COR-L47 (cell line): ENCODE results near the gene VPS13C.
A peak's percentile ranks its signal among the peaks of the same experiment; 100 is the strongest.

Experiments used
- DNase-seq: peaks from one replicate; lab custom pipeline; 2025; lab: John Stamatoyannopoulos, UW

VPS13C gene

DNA sequence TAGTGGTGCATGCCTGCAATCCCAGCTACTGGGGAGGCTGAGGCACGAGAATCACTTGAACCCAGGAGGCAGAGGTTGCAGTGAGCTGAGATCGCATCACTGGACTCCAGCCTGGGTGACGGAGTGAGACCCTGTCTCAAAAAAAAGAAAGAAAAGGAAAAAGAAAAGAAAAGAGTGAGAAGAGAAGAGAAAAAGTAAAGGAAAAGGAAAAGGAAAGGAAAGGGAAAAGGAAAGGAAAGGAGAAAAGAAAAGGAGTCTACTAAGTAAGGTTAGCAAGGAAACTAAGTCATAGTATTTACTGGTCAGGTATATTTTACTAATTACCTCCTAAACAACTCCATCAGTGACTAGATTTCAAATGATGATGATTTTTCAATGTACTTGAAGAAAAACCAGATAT lies 198.3 kb downstream of the VPS13C start:
- no peak for DNase-seq

DNA sequence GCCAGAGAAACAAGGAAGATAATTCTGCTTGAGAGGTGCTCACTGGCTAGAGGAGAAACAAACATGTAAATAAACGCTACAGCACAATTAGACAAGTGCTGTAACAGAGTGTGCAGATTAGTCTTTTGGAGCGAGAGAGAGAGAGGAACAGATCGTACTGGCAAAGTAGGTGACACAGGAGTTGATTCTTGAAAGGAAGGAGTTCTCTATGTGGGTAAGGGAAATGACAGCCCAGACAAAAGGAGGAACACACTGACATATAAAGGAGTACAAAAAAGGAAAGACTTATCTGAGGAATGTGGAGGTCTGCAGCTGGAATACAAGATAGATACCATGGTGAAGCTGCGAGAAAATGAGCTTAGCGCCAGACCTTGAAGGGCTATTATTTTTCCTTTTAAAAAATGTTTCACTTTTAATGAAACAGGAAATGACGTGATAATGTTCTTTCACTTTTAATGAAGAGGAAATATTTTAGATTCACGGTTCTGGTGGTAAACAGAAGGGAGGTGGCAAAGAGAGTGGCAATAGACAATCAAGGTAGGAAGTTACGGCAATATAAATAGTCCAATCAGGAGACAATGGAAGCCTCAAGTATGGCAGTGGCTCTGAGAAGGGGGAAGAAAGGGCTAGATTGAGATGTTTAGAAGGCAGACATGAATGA lies 202.9 kb downstream of the VPS13C start:
- DNase-seq = no peak

DNA sequence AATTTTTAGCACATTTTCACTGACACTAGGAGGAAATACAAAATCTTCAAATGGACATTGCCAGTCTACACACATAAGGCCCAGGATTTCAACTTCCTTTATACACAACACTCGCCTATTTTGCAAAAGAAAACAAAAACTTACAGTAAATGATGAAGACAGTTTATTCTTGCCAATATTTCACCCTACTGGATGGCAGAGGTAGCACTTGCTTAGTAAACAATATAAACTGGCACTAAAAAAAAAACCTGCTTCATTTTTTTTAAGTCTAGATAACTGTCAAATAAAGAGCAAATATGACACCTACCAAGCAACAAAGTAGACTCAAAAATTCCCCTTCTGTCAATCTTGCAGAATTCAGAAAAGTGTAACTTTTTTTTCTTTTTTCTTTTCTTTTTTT lies 204.0 kb downstream of the VPS13C start:
- no peak for DNase-seq

DNA sequence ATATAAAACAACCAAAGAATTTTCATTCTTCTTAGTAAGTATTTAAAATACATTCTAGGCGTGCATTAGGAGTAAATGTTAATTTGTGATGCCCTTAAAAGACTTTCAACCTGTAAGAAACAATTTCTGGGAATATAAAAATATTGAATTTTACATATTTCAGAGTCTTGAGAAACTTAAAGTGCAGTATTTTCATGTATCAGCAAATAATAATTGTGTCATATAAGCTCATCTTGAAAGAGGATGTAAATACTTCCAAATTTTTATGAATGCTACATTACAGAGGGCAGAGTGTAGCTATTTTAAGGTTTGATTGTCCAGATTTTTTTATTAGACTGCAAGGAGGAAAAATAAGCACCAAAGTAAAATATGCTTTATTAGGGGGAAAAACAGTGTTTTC lies 207.1 kb downstream of the VPS13C start:
- no peak for DNase-seq

DNA sequence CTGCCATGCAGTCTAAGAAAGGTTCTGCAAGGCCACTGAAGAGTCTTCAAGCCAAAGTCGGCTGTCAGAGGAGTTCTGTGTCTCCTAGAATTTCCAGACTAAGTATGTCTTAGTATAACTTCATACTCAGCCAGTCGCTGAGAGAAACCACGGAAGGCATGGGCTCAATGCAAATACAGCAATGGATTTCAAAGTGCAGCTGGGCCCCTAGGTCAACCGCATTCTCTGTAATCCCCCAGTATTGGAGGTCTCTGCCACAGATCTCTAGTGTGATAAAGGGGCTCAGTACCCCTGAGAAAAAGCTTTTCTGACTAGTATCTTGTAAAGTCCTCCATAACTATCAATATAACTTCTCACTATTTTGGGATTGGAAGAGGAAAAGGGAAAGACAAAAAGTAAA lies 208.3 kb downstream of the VPS13C start:
- no peak for DNase-seq

DNA sequence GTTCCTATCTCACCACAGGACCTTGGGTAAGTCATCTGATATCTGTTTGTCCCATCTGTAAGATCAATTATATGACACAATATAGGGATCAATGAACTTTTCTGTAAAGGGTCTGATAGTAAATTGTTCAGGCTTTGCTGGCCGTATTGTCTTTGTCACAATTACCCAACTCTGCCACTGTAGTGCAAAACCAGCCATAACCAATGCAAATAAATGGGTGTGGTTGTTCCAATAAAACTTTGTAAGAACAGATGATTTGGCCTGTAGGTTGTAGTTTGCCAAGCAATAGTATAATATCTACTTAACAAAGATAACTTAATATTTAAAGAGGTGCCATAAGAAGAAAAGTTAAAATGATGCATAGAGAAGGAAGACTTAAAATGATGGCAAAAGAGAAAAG lies 210.8 kb downstream of the VPS13C start:
- no peak for DNase-seq

DNA sequence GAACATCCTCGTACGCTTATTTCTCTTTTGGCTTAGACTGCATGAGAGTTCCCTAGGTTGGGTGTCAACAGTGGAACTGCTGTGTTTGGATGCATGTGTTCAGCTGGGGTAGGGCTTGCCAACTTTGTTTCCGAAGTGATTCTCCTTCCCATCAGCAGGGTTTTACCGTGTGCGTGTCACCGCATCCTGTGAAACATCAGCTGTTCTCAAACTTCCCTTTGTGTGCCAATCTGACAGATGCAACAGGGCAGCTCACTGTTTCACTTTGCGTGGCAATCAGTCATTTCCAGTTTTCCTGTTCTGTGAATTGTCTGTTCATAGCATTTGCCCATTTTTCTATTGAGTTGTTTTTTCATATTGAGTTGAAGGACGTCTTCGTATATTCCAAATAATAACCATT lies 218.8 kb downstream of the VPS13C start:
- no peak for DNase-seq

DNA sequence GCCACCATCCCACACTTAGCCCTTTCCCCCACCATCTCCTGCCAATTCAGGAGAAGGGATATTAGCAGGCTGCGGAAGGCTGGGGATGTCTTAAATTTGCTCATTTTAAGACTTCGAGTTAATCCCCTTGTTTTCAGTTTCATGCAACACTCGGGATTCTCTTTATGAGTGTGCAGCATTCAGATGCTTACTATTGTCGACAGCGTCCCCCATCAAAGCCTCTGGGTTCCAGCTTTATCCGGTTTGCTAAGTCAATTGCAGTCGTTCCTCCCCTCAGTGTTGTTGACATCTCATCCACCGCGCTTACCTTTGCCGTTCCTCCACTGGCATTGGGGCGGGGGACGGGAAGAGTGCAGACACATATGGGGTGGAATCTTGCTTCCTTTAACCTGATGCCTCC lies 220.2 kb downstream of the VPS13C start:
- no peak for DNase-seq

DNA sequence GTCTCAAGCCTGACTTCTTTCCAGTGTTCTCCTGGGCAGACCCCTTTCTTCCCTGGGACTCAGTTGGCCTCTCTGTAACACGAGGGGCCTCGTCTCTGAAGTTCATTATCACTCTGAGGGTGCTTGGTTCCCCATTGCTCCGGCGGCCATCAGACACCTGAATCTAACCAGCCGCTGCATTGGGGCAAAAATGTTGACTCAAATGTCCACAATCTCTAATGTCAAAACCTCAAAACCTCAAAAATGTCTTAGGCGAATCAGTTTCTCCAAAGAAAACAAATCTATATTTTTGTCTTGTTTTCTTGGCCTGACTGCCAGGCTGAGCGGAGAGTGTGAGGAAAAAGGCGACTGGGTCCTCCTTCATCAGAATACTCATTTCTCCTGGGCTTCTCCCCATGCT lies 220.7 kb downstream of the VPS13C start:
- no peak for DNase-seq

DNA sequence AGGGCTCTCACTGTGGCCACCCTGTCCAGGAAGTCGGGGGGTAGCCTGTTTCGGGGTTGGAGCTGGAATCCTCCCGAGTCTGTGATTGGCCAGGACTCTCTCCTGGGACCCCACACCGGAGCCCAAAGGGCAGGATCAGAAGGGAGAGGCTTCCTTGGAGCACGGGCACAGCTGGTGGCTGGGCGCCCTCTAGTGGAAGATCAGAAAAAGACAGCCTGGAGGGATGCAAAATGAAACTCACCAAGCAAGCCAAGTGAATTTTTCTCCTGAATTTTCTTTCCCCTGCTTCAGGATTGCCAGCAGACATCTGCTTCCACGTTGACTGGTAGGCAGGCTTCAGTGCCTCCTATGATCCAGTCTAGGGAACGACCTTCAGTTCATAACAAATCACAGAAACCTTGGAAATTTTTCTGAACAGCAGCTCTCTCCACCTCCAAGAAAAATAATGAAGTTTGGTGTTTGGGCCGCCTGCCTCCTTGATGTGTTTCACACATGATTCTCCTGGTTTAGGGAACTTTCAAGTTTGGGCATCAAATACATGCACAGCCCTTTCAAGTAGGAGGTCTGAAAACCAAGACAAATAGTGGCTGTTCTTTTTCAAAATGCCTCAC lies 224.6 kb downstream of the VPS13C start:
- peak; percentile 7 for DNase-seq

DNA sequence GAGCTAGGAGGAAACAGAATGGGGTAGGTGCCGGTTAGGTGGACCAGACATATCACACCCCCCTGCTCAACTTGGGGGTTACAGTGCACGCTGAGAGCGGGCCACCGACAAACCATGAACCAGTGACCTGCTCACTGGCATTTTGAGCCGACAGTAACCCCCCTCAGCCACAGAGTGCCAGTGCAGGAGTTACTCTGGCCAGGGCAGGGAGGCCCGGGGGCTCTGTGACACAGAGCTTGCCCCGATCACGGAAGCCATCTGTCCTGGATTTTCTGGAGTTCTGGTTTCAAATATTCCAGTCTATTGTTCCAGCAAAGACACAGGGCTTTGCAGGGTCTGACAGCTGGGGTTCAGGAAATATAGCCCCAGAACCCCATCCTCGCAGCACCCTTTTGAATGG lies 225.2 kb downstream of the VPS13C start:
- DNase-seq = no peak

DNA sequence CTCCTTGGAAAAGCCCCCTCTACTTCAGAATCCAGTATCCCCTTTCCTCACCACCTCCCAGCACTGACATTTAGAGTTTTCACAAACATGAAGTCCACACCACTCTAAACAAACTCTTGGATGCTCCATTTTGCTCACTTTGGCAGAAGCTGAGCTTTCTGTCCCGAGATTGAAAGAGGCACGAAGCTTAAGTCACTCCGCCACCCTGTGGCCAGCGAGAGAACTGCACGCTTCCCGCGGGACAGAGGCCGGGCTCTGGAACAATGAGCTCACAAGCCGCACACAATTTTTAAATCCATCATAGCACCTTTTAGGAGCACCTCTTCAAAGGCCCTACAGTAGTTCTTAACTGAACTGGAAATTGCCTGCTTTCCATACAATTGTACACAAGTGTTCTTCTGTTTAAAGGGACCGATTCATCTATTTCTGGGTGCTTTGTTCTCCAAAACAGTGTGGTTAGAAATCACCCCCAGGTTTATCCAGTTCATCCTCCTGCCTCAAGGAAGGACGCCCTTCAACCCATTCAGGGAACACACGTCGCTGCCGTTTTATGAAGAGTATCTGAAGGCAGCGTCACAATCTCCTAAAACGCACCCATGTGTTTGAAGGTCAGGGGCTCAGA lies 226.1 kb downstream of the VPS13C start:
- peak; percentile 57 for DNase-seq

DNA sequence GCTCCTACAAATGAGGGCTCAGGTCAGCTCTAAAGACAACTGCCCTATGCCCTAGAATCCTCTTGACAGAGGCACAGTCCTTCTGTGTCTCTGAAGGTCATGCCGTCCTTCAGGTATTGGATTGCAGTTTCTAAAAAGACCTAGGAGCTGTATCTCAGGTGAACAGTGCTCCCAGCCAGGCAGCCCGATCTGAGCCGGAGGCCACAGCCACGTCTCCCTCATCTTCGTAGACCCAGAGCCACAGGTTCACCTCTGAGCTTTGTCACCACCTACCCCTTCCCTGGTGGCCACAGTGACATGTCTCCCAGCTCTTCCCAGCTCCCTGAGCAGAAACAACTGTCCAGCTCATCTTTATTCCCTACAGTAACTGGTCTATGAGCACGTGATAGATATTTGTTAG lies 228.0 kb downstream of the VPS13C start:
- DNase-seq = no peak

DNA sequence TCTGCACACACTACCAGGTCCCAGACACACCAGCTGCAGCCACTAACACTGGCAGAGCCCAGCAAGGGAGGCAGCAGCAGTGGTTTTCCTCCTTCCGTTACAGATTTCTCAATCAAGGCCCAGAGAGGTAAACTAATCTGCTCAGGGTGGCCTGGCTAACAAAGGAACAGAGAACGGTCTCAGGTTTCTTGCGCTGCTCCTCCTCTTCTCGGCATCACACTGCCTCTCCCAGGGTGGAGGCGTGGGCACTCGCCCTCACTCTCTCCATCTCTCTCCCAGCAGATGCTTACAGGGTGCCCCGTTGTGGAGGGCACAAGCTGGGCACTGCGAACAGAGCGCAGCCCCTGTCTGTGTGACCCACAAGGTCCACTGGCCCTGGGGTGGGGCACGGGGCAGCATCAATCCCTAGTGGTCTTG lies 228.7 kb downstream of the VPS13C start:
- no peak for DNase-seq

DNA sequence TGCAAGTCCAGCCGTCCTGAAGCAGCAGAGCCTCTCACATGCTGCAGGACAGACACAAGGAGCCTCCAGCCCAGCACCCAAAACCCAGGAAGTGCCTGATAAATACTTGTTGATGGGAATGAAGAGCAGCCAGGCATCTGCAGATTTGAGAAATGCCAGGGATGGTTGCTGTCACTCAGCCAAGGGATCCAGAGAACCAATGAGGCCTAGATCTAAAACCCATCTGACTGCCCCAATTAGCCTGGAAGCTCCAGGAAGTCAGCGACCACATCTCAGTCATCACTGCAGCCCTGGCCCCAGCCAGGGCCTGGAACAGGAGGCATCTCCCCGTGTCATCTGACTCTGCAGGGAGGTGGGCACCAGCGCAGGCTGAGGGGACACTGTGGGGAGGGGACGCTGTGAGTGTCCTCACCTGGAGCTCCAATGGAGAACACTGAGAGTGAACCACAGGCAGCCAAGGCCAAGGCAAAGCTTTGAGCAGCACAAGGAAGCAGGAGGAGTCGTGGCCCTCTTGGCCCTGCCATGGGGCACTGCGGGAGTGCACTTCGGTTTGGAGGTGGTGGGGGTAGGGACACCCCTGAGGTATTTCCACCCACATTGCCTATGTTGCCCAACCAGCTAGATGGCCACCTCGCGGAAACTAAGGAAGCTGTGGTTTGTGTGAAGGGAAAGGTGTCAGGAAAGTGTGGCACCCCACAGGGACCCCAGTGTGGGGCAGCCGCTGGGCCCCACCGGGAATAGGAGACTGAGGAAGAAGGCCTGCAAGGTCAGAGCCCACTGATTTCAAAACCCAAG lies 229.5 kb downstream of the VPS13C start:
- no peak for DNase-seq

DNA sequence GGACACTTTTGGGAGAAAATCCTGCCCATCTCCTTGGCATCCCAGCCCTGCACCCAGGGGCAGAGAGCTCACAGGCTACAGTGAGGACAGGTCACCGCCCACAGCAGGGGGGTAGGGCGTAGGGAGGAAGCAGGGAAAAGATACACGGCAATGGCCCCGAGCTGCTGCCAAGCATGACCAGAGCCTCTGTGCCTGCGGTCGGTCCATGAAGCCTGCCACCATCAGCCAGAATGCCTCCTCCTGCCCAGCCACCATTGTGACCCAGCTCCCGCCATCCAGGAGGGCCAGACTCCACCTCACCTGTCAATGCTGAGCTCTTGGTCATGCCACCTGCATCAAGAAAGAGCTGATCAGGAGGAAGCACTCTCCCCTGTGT lies 230.7 kb downstream of the VPS13C start:
- no peak for DNase-seq

DNA sequence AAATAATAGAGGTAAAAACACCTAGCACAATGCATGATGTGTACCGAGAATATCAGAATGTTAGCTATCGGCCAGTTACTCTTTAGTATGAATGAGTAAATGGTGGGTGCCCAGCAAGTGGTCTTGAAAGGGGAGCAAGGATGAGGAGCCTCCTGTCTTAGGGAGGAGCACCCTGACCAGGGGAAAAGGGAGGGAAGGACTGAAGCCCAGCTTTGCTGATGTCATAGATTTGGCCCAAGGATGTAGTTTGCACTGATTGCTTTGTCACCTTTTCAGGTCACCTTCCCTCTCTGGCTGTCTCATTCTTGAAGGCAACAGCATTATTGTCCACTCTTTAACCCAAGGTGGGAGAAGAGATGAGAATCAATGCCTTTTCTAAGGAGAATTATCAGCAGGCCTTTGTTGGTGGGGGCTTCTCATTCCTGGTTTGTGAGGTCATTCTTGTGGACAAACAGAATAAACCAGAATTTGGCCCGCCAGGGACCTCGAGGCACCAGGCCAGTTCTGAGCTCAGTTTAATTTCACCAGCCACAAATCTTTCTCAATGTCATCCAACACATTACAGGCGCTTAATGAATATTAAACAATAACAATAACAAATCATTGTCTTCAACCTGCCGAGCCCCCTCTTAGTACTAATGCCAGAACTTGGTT lies 231.3 kb downstream of the VPS13C start:
- DNase-seq = no peak

DNA sequence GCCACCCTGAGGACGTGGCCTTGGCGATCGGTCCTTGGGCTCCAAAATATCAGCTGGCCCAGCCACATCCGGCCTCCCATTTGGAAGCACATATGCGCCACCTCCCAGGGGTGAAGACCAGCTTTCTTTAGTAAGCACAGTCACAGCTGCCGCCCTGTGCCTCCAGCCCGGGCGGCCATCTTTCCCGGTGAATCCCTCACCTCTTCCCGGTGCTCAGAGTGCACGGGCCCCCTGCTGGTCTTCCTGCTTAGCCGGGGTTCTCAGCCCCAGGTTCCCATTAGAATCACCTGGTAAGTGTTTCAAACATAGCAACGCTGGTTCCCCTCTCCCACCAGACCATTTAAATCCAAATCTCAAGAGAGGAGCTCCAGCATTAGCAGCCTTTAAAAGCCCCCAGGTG lies 232.2 kb downstream of the VPS13C start:
- DNase-seq = no peak

DNA sequence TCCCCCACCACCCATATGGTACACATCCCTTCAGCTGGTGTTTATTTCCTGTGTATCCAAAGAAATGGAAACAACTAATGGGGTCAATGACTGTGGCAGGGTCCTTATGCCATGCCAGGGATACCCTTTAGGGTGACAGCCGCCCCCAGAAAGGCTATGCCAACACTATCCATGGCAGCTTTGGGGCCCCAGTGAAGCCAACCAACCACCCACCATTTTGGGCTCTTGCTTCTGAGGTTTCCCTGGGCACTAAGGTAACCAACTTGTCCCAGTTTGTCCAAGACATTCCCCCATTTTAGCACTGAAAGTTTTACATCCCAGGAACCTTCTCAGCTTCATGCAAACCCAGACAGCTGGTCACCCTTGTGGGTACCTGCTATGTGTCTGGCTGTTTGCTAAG lies 233.1 kb downstream of the VPS13C start:
- no peak for DNase-seq

DNA sequence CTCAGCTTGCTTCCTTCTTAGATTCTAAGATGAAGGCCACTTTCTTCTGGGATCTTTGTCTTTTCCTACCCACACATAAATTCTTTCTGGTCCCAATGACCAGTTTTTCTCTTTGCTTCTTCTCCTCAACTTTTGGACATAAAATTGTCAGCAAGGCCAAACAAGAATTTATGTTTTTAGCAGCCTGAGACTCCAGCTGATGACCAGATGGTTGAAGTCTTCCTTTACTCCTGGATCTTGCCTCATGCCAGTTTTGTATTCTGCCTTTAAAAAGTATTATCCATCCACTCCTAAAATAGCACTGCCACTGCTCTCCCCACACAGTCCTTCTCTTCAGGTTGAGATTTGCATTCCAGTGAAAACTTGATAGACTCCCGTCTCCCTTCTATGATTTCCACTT lies 236.0 kb downstream of the VPS13C start:
- no peak for DNase-seq

DNA sequence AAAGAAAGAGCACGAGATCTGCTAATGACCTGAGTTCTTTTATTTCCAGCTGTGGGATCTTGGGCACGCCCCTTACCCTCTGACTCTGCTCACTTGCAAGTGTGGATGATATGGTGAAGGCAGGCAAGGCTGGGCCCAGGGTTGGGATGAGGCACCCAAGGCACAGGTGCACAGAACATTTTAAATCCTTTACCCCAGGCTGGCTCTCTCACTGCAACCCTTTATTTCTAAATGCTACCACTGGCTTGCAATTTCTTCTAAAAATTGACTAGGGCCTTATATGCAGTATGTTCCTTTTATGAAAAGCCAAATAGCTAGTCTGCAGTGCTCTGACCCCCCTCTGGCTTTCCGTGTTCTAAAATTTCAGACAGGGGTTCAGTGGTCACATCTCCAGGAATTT lies 237.7 kb downstream of the VPS13C start:
- DNase-seq = no peak

DNA sequence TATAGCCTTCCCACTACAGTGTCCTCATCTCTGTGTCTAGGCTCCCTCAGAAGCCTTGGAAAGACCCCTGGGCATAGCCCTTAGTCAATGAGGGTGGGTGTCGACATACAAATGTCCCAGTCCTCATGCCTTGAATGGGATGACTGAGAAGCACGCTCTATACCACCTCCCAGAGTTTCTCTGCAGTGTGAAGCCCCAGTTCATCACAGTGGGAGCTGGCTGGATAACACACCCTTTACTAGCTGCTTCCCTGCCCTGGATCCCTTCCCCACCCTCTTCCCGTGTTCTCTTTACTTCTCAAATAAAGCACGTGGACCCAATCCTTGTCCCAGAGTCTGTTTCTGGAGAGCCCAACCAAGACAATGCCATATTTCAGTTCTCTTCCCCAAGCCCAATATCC lies 239.3 kb downstream of the VPS13C start:
- no peak for DNase-seq

DNA sequence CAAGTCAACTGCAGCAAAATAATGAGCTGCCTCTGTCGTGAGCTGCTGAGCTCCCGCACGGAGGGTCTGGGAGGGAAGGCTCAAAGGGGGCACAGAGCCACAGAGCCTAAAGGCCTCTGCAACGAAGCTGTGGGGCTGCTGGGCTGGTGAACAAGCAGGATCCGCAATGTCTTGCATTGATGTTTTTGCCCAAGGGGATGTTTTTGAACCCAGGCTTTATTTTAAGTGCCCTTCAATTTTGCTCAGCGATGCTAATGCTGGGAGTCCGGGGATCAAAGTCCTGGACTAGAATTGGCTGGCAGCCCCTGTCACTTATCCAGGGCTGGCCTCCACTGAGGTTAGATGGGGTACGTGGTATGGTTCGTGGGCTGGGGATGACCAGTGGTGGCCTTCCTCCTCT lies 240.0 kb downstream of the VPS13C start:
- DNase-seq = no peak
